Measurements from ENCODE around the gene MCL1. TPM values are rescaled to one million over a fixed set of nuclear protein-coding genes. Genes with fewer than 3 reads are reported as not detected.
A peak's percentile ranks its signal among the peaks of the same experiment; 100 is the strongest.

MCL1 gene
- total and polyA plus RNA-seq, 7 donors = 119 to 352 (median 168) TPM

DNA sequence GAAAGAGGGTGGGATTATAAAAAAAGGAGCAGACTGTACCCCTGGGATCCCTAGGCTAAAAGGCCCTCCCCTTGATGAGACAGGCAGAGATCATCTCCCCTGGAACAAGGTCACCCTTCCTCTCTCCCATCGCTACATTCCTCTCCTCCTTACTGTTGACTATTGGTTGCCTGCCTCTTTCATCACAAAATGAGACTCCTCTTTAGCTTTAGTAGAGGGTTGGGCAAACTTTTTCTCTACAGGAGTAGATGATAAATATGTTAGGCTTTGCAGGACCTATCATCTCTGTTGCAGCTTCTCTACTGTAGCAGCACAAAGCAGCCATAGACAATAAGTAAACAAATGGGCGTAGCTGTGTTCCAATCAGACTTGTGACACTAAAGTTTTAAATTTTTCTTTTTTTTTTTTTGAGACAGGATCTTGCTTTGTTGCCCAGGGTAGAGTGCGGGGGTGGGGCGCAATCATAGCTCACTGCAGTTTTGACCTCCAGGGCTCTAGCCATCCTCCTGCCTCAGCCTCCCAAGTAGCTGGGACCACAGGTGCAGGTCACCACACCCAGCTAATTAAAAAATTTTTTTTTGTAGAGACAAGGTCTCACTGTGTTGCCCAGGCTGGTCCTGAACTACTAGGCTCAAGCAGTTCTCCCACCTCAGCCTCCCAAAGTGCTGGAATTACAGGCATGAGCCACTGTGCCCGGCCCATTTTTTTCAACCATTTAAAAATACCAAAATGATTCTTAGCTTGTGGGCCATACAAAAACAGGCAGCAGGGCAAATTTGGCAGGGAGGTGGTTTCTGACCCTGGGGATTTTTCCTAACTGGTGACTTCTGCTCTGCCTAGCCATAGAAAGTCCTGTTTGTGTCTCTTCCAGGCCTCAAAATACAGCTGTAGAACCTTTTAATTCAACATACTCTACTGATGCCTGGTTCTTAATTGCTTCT is 15.1 kb downstream of the MCL1 start:
- WGBS, 2 donors = 61 to 63% methylated on average over 5 of the region's 5 CpGs
- H3K4me1 ChIP-seq = peaks cover 0 to 95% (median 89%) of the 10 kb centered on the region in 4 donors
- no peaks in the 10 kb centered on the region for H3K9me3 ChIP-seq
- H3K27me3 ChIP-seq = no peaks in the 10 kb centered on the region
- no peak for TF ChIP-seq POLR2A (IDR thresholded peaks at IDR 0.05)
- no peak for TF ChIP-seq EP300 (IDR thresholded peaks at IDR 0.05)
- TF ChIP-seq POLR2AphosphoS5 (IDR thresholded peaks at IDR 0.05) = no peak
- TF ChIP-seq, protein P1, sequence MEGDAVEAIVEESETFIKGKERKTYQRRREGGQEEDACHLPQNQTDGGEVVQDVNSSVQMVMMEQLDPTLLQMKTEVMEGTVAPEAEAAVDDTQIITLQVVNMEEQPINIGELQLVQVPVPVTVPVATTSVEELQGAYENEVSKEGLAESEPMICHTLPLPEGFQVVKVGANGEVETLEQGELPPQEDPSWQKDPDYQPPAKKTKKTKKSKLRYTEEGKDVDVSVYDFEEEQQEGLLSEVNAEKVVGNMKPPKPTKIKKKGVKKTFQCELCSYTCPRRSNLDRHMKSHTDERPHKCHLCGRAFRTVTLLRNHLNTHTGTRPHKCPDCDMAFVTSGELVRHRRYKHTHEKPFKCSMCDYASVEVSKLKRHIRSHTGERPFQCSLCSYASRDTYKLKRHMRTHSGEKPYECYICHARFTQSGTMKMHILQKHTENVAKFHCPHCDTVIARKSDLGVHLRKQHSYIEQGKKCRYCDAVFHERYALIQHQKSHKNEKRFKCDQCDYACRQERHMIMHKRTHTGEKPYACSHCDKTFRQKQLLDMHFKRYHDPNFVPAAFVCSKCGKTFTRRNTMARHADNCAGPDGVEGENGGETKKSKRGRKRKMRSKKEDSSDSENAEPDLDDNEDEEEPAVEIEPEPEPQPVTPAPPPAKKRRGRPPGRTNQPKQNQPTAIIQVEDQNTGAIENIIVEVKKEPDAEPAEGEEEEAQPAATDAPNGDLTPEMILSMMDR (IDR thresholded peaks at IDR 0.05) = no peak
- no peak overlapping the region for H3K4me3 ChIP-seq
- H3K36me3 ChIP-seq = no peaks in the 10 kb centered on the region
- DNase-seq = peak; percentile 68
- peak overlapping the region; percentile 95 to 99 (median 98) for H3K27ac ChIP-seq
- intact Hi-C loops (cut with DNase I) = loop anchor here (5.0 to 10.0 kb wide), 4 partner anchors 130 to 412 kb away; partner anchors contain the start of genes ARNT, GOLPH3L and SETDB1

DNA sequence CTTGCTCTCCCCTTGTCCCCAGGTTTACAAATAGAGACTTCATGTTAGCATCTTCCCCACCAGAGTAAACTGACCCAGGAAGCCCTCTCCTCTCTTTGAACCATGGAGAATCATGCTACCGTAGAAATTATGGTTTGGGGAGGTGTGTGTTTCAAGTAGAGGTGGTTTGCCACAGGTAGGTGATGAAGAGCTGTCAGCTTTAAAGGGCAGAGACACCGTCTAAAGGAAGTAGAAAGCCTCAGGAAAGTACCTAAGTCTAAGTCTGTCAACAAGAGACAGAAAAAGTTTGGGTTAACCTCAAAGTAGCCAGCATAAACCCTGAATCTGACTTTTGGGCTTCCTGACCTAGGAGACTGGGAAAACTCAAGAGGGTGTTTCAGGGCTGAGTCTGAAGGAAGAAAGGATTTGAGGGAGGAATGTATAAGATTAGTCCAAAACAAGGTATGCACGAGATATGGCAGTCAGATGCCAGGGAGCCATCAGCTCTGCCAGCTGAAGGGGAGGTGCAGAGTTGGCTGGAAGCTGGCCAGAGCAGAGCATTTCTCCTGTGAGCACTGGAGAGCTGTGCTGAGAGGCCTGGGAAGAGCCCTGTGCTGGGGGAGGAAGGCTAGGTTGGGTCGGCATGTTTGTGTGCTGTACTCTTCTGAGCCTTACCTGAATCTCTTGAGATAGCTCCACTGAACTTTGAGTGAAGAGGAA is 15.9 kb downstream of the MCL1 start:
- Histone ChIP-seq H3K4me3 (no peak overlapping the region), H3K36me3 (no peaks in the 10 kb centered on the region), H3K27ac (peak overlapping the region; percentile 95 to 99 (median 98)), H3K9me3 (no peaks in the 10 kb centered on the region), H3K4me1 (peaks cover 0 to 95% (median 89%) of the 10 kb centered on the region in 4 donors), H3K27me3 (no peaks in the 10 kb centered on the region)
- peak; percentile 81 for DNase-seq
- intact Hi-C loops (cut with DNase I) = loop anchor here (5.0 to 10.0 kb wide), 4 partner anchors 131 to 411 kb away; partner anchors contain the start of genes ARNT, GOLPH3L and SETDB1
- peak in 1 of 4 donors; percentile 11 for TF ChIP-seq POLR2AphosphoS5 (IDR thresholded peaks at IDR 0.05)
- TF ChIP-seq, protein P1 (IDR thresholded peaks at IDR 0.05) = no peak
- 15 to 17% methylated on average over 4 of the region's 4 CpGs for WGBS, 2 donors

DNA sequence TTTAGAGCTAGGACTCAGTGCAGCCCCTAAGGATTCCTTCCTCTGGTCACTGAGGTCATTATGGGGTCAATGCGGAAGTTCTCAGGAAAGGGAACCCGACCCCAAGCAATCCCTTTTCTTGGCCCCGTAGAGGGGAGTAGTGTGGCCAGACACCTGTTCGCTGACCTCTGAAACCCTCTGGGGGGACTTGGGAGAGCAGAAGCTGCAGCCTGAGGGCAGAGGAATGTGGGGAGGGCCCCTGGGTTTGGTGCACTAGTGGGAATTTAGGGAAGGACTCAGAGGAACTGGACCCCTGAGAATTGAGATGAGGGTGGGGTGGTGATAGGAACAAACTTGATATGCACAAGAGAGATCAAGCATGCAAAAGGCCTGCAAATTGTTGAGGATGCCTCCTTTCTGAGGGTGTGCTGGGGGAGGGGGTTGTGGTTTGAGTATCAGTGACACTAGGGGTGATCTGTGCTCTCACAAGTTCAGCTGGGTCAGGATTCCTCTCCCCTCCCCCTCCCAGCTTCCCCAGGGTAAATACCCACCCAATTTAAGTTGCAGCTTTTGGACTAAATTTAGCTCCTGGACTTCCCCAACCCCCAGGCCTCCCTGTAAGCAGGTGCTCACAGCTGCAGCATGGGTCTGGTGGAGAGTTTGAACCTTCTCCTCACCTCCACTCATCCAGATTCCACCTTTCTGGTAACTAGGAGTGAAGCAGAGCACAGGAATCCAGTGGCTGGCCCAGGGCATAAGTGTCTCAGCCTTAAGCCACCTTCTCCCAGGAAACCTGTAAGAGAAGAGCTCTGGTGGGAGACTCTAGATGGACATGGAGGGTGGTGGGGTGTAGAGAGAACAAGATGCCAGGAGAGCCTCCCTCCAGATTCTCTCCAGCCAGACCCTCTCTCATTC is 16.7 kb downstream of the MCL1 start:
- Histone ChIP-seq H3K9me3 (no peaks in the 10 kb centered on the region), H3K4me3 (peak overlapping the region; percentile 39 to 59 (median 56)), H3K36me3 (peaks cover 0 to 4% (median 0%) of the 10 kb centered on the region in 4 donors), H3K27ac (peak overlapping the region; percentile 95 to 99 (median 98)), H3K4me1 (peaks cover 0 to 95% (median 87%) of the 10 kb centered on the region in 4 donors), H3K27me3 (no peaks in the 10 kb centered on the region)
- WGBS, 2 donors = 8 to 18% methylated on average over 4 of the region's 4 CpGs
- peak; percentile 73 for DNase-seq
- intact Hi-C loops (cut with DNase I) = loop anchor here (5.0 to 10.0 kb wide), 4 partner anchors 132 to 410 kb away; partner anchors contain the start of genes ARNT, GOLPH3L and SETDB1
- TF ChIP-seq POLR2AphosphoS5 (IDR thresholded peaks at IDR 0.05) (no peak), POLR2A (IDR thresholded peaks at IDR 0.05) (no peak), EP300 (IDR thresholded peaks at IDR 0.05) (no peak)
- TF ChIP-seq, protein P1 (IDR thresholded peaks at IDR 0.05) = no peak

DNA sequence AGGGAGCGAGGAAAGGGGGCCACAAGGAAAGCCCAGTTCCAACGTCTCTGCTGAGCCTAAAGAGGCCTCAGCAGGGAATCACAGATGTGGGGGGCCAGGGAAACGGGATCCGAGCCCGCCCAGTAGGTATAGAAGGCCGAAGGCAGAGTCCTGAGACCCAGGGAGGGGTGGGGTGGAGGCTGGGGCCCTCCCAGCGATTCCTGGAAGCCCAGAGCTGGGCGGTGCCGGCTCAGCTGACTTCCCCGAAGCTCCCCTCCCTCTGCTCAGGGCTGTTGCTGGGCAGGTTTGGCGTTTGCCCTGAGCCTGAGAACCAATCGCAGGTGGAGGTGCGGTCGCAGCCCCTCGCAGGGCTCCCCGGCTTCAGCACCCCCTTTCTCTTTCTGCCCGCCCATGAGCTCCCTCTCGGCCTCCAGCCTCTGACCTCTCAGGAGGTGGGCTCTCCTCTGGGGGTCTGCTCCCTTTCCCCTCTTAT is 17.4 kb downstream of the MCL1 start:
- peak; percentile 98 for DNase-seq
- WGBS, 2 donors = 0% methylated on average over 18 of the region's 18 CpGs
- H3K27ac ChIP-seq = peak overlapping the region; percentile 95 to 99 (median 98)
- peak overlapping the region; percentile 39 to 59 (median 56) for H3K4me3 ChIP-seq
- H3K9me3 ChIP-seq = no peaks in the 10 kb centered on the region
- H3K27me3 ChIP-seq = no peaks in the 10 kb centered on the region
- peaks cover 0 to 11% (median 0%) of the 10 kb centered on the region in 4 donors for H3K36me3 ChIP-seq
- TF ChIP-seq POLR2AphosphoS5 (IDR thresholded peaks at IDR 0.05) = peak; percentile 71 to 93 (median 77)
- TF ChIP-seq EP300 (IDR thresholded peaks at IDR 0.05) = peak in 3 of 4 donors; percentile 68 to 95 (median 88)
- TF ChIP-seq, protein P1 (IDR thresholded peaks at IDR 0.05) = no peak
- TF ChIP-seq POLR2A (IDR thresholded peaks at IDR 0.05) = peak in 1 of 2 donors; percentile 23
- peaks cover 0 to 93% (median 81%) of the 10 kb centered on the region in 4 donors for H3K4me1 ChIP-seq
- intact Hi-C loops (cut with DNase I) = loop anchor here (1.0 to 10.0 kb wide), 7 partner anchors 17 to 413 kb away; partner anchors contain the start of genes ARNT, CERS2, GOLPH3L and MCL1

Measured in sigmoid colon (tissue), 7 donors.